ENCODE results near the gene GRIPAP1. TPM values are rescaled to one million over a fixed set of nuclear protein-coding genes. Genes with fewer than 3 reads are reported as not detected.

The GRIPAP1 gene
- total RNA-seq, 4 donors from 2014 or later = 25.1 to 44.5 (median 32.2) TPM

GRCh38 chrX:48936429-48937053, 65.5 kb downstream of the GRIPAP1 start:
- no peak for ATAC-seq (ENCODE audit: low FRiP score)
- DNase-seq (ENCODE audit: low spot score) = no peak
- TF ChIP-seq CTCF (IDR thresholded peaks at IDR 0.05) = no peak

- no peak for TF ChIP-seq CTCF (IDR thresholded peaks at IDR 0.05)
- ATAC-seq (ENCODE audit: low FRiP score) = no peak
- DNase-seq (ENCODE audit: low spot score) = no peak
Observed at GRCh38 chrX:48935301-48935670, 66.8 kb downstream of the GRIPAP1 start.

DNA sequence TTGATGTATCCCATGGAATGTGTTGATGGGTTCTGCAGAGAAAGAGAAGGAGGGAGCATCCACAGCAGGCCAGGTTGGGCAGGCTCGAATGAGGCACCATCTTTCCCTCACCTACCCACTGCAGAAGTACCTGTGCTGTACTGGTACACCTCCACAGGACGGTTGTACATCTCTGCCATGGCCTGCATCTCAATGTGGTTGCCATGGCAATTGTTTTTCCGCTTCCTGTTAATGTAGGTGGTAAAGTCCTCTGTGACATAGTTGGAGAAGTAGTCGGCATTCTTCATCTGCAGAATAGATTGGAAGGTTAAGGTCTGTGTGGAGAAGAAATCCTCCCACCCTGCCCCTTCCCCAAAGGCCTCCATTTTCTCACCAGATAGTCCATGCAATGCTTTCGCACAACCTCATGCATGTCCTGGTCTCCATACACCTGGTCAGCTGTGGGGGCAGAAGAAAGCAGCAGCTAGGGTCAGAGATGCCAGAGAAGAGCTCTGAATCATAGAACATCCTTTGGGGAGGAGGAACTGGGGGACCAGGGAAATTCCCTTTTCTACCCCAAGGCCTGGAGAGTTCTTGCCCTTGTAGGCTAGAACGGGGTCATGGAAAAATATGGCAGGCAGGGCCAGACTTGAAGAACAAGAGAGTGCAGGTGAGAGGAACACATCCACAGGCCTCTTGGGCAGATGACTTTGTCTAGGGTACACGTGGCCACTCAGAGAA, 67.3 kb downstream of the GRIPAP1 start:
- ATAC-seq (ENCODE audit: low FRiP score) (no peak), DNase-seq (ENCODE audit: low spot score) (no peak)
- no peak for TF ChIP-seq CTCF (IDR thresholded peaks at IDR 0.05)

GRCh38 chrX:48933757-48934156, 68.3 kb downstream of the GRIPAP1 start:
- TF ChIP-seq CTCF (IDR thresholded peaks at IDR 0.05) = no peak
- ATAC-seq (ENCODE audit: low FRiP score) (no peak), DNase-seq (ENCODE audit: low spot score) (no peak)

DNA sequence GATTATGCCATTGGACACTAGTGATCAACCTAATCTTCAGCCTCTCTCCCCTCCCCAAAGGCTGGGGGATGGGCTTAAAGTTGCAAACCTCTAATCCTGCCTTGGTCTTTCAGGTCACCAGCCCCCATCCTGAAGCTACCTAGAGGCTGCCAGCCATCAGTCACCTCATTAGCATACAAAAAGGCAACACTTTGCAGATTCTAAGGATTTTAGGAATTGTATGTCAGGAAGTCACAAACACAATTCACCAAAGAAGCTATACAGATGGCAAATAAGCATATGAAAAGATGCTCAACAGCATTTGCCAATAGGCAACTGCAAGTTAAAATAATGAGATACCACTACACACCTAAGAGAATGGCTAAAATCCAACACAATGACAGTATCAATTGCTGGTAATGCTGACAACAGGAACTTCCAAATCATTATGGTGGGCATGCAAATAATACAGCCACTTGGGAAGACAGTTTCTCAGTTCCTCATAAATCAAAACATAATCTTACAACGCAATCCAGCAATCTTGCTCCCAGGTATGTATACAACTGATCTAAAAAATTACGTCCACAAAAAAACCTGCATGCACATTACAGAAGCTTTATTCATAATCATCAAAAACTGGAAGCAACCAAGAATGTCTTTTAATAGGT, 74.2 kb downstream of the GRIPAP1 start:
- no peak for DNase-seq (ENCODE audit: low spot score)
- no peak for TF ChIP-seq CTCF (IDR thresholded peaks at IDR 0.05)
- ATAC-seq (ENCODE audit: low FRiP score) = no peak

DNA sequence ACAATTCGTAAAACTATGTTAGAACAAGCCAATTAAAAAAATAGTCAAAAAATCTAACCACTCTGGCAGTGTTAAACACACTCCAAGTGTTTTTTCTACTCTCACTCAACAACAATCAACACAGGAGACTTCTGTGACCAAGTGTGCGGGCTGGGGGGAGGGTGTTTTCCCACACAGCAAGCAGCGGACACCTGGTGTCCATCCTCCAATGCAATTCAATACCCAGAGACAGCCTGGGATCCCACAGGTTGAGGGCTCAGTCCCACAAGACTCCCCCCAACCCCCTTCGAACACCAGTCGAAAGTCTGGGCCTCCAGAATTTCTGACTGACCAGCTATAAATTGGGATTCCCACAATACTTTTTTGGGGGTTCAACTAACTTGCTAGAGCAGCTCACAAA, 74.9 kb downstream of the GRIPAP1 start:
- no peak for TF ChIP-seq CTCF (IDR thresholded peaks at IDR 0.05)
- ATAC-seq (ENCODE audit: low FRiP score) (no peak), DNase-seq (ENCODE audit: low spot score) (no peak)

Data from omental fat pad (tissue), 4 donors.